Loucy (cell line): ENCODE measurements around the gene ESPL1.

Experiments
- EZH2phosphoT487 ChIP-seq: fragments of 200-600 bp; IDR thresholded peaks from 2 replicates; pipeline ENCODE4 v1.6.1; 2018; ENCODE audit warnings: antibody characterized with exemption, mild to moderate bottlenecking, moderate library complexity, borderline replicate concordance
- TF ChIP-seq, protein P1 (sequence below): fragments of 200-600 bp; sonication (generic); conservative IDR thresholded peaks from 2 replicates; pipeline ENCODE4 v1.5.1; 2014; ENCODE audit warnings: mild to moderate bottlenecking, antibody characterized with exemption, low read length

DNA sequence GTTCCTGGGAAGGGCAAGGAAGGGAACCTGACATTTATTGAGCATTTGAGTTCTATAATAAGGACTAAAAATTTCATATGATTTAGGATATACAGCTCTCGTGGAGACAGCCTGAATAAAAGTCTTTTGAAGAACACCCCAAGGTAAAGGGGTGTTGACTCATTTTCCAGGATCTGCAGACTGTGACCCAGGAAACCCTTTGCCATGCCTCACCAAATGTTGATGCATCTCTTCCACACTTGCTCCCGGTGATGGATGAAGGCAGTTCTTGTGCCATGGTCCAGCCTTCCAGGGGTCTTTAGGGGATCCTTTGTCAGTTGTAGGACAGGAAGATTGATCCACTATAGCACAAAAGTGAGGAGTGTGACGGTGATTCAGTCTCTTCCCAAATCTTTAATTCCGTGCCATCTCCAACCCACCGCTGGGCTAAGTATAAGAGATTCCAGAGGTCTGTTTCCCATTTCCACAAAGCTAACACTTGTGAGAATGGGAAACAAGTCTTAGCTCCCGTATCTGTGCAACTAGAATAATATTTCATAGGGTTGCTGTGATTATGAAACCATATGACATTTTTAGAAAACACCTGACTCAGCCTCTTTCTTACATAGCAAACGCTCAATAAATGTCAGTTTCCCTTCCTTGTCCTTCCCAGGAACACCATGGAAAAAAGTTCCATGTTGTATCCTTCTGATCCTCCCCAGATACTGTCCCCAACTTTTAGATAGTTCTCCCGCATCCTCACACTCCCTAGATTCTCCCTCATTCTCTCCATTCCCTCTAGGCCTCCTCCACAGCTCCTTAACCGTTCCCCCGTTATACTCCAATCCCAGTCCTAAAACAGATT lies 52.5 kb downstream of the ESPL1 start:
- TF ChIP-seq, protein P1, sequence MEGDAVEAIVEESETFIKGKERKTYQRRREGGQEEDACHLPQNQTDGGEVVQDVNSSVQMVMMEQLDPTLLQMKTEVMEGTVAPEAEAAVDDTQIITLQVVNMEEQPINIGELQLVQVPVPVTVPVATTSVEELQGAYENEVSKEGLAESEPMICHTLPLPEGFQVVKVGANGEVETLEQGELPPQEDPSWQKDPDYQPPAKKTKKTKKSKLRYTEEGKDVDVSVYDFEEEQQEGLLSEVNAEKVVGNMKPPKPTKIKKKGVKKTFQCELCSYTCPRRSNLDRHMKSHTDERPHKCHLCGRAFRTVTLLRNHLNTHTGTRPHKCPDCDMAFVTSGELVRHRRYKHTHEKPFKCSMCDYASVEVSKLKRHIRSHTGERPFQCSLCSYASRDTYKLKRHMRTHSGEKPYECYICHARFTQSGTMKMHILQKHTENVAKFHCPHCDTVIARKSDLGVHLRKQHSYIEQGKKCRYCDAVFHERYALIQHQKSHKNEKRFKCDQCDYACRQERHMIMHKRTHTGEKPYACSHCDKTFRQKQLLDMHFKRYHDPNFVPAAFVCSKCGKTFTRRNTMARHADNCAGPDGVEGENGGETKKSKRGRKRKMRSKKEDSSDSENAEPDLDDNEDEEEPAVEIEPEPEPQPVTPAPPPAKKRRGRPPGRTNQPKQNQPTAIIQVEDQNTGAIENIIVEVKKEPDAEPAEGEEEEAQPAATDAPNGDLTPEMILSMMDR = no peak
- no peak for TF ChIP-seq EZH2phosphoT487
